Dendritic cell treated with granulocyte-macrophage colony-stimulating factor and Interleukin-4, amounts not matched to agents 40 ng/mL and 50 ng/mL, for 4 days (primary cell): ENCODE measurements around the gene MRPL43.
A peak's percentile ranks its signal among the peaks of the same experiment; 100 is the strongest.
"Not testable (repeated sequence)": the region's sequence is repeated elsewhere in the genome, so short reads cannot be mapped to it uniquely, and the experiment has no call there.

Experiments
- H3K27ac Mint-ChIP-seq: one replicate; pipeline ENCODE4 v1.8.0; 2022; ENCODE audit warnings: mild to moderate bottlenecking, mixed read lengths
- H3K27me3 Mint-ChIP-seq: one replicate; pipeline ENCODE4 v1.8.0; 2022; ENCODE audit warnings: mild to moderate bottlenecking, mixed read lengths
- H3K36me3 Mint-ChIP-seq: one replicate; pipeline ENCODE4 v1.8.0; 2022; ENCODE audit warnings: low read depth, mixed read lengths
- H3K4me1 Mint-ChIP-seq: one replicate; pipeline ENCODE4 v1.8.0; 2022; ENCODE audit warnings: low read depth, mixed read lengths
- H3K4me3 Mint-ChIP-seq: one replicate; pipeline ENCODE4 v1.8.0; 2022; ENCODE audit warnings: mild to moderate bottlenecking, moderate library complexity, mixed read lengths
- H3K9me3 Mint-ChIP-seq: one replicate; pipeline ENCODE4 v1.8.0; 2022; ENCODE audit warnings: mixed read lengths
- intact Hi-C: fragments of 100-400 bp; cut with micrococcal nuclease; formaldehyde crosslinking; loops from one replicate; pipeline ENCODE4 v1.15.0; 2022

MRPL43 gene

DNA sequence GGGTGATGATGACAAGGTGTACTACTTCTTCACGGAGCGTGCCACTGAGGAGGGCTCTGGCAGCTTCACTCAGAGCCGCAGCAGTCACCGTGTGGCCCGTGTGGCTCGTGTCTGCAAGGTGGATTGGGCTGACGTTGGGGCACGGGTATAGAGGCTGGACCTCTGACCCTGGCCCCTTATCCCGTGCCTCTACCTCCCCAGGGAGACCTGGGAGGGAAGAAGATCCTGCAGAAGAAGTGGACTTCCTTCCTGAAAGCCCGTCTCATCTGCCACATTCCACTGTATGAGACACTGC, 8.4 kb downstream of the MRPL43 start:
- Mint-ChIP-seq H3K4me3 (no peak overlapping the region), H3K27ac (no peak overlapping the region), H3K9me3 (no peaks in the 10 kb centered on the region), H3K36me3 (peaks cover 54% of the 10 kb centered on the region), H3K4me1 (no peaks in the 10 kb centered on the region), H3K27me3 (peaks cover 5% of the 10 kb centered on the region)
- intact Hi-C loops, result no loop called here

DNA sequence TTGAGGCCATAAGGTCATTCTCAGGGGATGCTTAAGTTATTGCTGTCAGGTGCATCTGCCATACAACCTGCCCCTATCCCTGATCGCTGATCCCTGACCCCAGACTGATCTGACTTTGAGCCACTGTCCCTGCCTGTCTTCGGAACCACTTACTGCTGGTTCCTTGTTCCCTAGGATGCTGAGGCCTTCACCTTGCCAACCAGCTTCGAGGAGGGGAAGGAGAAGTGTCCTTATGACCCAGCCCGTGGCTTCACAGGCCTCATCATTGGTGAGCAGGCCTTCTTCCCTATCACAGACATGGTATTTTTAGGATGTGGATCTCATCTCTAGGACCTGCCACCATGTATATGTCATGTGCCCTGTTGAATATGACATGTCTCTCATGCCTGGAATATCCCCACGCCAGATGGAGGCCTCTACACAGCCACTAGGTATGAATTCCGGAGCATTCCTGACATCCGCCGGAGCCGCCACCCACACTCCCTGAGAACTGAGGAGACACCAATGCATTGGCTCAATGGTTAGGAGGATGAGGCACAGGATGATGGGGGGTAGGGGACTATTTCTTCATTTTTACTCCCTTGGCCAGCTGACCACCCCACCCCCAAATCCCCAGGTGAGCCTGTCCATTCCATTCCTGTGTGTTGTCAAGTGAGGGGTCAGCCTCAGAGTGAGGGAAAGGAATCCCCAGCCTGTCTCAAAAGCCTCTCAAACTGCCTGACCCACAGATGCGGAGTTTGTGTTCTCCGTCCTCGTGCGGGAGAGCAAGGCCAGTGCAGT, 9.0 kb downstream of the MRPL43 start:
- Mint-ChIP-seq H3K4me1 (no peaks in the 10 kb centered on the region), H3K27ac (no peak overlapping the region), H3K9me3 (no peaks in the 10 kb centered on the region), H3K4me3 (no peak overlapping the region), H3K36me3 (peaks cover 48% of the 10 kb centered on the region), H3K27me3 (peaks cover 5% of the 10 kb centered on the region)
- intact Hi-C loops, result no loop called here

DNA sequence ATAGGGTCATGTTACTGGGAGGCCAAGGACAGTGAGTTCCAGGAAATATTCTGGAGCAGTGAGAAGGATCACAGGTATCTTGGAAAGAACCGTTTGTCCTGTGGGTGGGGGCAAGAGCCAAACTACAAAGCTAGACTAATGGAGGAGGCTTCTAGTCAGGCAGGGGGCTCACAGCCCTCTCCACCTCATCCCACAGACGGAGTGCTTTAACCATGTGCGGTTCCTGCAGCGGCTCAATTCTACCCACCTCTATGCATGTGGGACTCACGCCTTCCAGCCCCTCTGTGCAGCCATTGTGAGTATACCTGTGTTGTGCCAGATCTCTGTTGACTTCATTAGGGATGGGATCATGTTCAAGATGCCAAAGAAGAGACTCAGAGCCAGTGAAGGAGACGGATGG, 9.9 kb downstream of the MRPL43 start:
- H3K4me3 Mint-ChIP-seq, result no peak overlapping the region
- peaks cover 5% of the 10 kb centered on the region for H3K27me3 Mint-ChIP-seq
- intact Hi-C loops, result no loop called here
- no peak overlapping the region for H3K27ac Mint-ChIP-seq
- H3K36me3 Mint-ChIP-seq, result peaks cover 40% of the 10 kb centered on the region
- H3K4me1 Mint-ChIP-seq, result no peaks in the 10 kb centered on the region
- H3K9me3 Mint-ChIP-seq, result no peaks in the 10 kb centered on the region

DNA sequence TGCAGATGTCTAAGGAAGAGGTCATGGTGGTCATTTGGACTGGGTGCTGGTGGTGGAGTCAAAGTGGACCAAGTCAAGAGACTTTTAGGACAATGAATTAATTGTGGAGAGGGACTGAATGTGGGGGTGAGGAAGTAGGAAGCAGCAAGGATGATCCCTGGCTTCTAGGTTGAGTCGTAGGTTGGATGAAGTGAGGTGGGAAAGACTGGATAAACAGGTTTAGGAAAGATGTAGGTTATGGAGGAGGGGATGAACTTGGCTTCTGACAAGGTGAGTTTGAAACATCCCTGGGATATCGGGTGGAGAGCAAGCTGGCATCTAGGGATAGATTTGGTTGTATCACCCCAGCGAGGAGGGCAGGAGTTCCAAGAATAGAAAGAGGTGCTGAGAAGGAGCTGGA, 10.4 kb downstream of the MRPL43 start:
- intact Hi-C loops, result no loop called here
- H3K27ac Mint-ChIP-seq, result no peak overlapping the region
- H3K4me3 Mint-ChIP-seq, result no peak overlapping the region
- peaks cover 5% of the 10 kb centered on the region for H3K27me3 Mint-ChIP-seq
- H3K9me3 Mint-ChIP-seq, result no peaks in the 10 kb centered on the region
- no peaks in the 10 kb centered on the region for H3K4me1 Mint-ChIP-seq
- H3K36me3 Mint-ChIP-seq, result peaks cover 34% of the 10 kb centered on the region

DNA sequence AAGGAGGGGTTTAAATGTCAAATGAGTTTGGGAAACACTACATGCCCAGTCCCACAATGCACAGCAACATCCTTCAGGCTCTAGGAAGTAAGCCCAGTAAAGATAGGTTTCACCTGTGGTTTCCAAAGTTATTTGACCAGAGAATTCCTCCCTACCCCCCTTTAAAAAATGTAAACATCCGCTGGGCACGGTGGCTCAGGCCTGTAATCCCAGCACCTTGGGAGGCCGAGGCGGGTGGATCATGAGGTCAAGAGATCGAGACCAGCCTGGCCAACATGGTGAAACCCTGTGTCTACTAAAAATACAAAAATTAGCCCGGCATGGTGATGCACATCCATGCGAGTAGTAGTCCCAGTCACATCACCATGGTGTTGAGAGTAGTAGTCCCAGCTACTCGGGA, 11.9 kb downstream of the MRPL43 start:
- H3K27me3 Mint-ChIP-seq, H3K9me3 Mint-ChIP-seq, intact Hi-C loops, H3K27ac Mint-ChIP-seq, H3K4me1 Mint-ChIP-seq, H3K4me3 Mint-ChIP-seq: not testable (repeated sequence)
- peaks cover 20% of the 10 kb centered on the region for H3K36me3 Mint-ChIP-seq

DNA sequence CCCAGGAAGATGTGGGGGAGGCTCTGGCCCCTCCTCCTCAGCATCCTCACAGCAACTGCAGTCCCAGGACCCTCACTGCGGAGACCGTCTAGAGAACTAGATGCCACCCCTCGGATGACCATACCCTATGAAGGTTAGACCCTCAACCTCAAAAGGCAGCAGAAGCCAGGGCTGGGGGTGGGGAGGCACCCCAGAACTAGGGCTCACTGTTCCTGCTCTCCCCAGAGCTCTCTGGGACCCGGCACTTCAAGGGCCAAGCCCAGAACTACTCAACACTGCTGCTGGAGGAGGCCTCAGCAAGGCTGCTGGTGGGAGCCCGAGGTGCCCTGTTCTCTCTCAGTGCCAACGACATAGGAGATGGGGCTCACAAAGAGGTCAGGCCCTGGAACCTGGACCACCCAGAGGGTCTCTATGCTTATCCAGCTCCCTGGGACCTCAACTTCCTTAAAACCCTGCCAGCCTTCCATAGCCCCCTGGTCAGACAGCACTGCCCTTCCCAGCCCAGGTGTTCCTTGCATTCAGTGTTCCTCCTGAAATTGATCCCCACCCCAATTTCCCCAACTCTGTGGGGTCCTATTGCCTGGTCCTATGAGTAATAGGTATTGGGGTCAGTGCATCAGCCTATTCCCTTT, 14.3 kb downstream of the MRPL43 start:
- H3K4me1 Mint-ChIP-seq, result peaks cover 19% of the 10 kb centered on the region
- peaks cover 28% of the 10 kb centered on the region for H3K27me3 Mint-ChIP-seq
- intact Hi-C loops, result no loop called here
- H3K27ac Mint-ChIP-seq, result no peak overlapping the region
- H3K4me3 Mint-ChIP-seq, result no peak overlapping the region
- H3K36me3 Mint-ChIP-seq, result no peaks in the 10 kb centered on the region
- H3K9me3 Mint-ChIP-seq, result no peaks in the 10 kb centered on the region

DNA sequence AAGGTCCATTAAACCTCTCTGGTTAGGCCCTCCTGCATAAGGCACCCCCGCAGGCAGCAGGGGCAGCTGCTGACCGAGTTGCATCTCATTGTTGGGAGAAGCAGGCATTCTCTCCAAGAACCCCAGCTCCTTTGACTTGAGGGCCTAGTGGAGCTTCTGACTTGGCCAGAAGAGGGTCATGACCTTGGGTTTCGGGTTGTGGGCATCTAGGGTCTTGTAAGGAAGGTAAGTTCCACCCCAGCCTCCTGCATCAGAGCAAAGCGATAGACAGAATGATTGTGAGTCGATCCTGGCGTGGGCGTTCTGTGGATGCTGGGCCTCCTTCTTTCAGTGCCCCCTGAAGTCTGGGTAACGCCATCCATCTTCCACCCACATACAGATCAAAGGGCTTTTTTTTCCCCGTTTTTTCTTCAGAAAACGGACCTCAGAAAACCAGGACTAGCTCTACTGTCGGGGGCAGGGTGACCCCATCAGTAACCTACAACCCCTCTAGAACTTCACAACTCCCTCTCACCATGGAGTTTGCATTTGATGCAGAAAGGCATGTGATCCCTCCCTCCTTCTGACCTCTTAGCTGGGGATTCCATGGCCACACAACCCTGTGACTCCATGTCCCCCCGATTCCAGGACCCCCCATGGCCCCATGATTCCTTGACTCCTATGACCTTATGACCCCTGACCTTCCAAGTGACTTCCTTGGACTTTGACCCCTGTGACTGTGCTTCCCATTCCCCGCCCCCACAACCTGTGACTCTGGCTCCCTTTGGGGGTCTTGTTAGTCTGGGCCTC, 15.0 kb downstream of the MRPL43 start:
- peaks cover 28% of the 10 kb centered on the region for H3K27me3 Mint-ChIP-seq
- intact Hi-C loops, result no loop called here
- peaks cover 26% of the 10 kb centered on the region for H3K4me1 Mint-ChIP-seq
- no peak overlapping the region for H3K4me3 Mint-ChIP-seq
- no peaks in the 10 kb centered on the region for H3K36me3 Mint-ChIP-seq
- no peak overlapping the region for H3K27ac Mint-ChIP-seq
- no peaks in the 10 kb centered on the region for H3K9me3 Mint-ChIP-seq

DNA sequence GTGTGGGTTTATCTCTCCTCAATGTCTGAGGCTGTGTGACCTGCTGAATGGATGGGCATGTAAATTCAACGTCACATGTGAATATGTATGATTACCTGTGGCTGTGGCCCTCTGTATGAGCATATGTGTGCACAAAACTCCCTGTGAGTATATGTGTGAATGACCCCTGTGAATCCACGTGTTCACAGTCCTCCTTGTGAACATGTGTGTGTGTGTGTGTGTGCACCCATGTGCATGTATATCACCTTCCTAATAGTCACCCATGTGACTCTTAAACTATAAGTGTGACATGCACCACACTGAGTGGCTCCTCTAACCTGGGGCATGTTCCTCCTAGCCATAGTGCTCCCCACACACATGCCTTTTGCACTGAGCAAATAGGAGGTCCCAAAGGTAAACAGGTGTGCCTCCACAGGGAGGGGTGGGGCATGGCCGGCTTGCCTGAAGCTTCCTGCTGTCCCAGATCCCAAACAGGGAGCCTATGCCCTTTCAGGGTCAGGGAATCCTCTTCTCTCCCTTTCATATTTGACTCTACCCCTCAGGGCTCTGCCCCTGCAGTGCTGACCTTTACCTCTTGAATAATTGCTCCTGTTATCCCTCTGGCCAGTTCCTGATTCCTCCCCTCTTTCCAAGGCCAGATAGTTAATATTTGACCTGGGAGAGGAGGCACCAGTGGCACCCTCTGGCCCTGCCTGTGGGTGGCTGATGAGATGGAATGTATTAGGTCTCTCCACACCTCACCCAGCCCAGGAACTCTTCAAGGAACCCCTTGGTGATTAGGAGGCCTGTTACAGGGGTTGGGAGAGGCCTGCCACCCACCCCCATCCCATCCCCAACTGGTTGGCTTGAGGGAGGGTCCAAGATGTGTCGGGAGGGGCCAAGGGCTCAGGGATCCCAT, 16.1 kb downstream of the MRPL43 start:
- no peaks in the 10 kb centered on the region for H3K9me3 Mint-ChIP-seq

DNA sequence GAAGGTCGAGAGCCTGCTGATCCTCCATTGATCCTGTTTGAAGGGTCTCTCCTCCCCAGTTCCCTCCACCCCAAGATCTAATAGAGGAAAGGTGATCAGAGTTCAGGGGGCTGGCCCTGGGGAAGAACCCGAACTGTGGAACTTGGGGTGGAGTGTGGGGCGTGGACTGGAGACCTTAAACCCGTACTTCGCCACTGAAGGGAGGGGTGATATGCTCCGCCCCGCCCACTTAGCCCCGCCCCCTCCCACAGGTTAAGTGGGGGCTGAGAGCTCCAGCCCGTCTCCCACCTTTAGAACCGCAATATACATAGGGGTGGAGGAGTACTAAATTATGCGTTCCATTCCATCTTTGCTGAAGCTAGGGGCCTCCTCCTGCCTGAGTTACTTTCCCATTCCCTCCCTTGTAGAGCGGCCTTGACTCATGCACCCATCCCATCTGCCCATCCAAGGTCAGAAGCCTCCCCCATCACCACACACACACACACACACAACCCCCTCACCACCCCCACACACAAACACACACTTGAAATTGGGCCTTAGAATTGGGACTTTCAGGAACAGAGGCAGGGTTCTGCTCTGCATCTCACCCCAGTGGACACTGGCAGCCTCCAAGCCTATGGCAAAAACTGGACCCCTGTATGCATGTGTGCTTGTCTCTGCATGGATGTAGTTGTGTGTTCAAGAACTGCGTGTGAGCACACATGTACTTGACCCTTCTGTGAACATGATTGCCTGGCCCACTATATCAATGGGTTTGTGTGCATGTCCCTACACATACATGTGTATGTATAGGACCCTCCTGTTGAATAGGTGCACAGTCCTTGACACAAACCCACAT, 17.0 kb downstream of the MRPL43 start:
- H3K27ac Mint-ChIP-seq, result no peak overlapping the region
- H3K4me3 Mint-ChIP-seq, result no peak overlapping the region
- peaks cover 23% of the 10 kb centered on the region for H3K27me3 Mint-ChIP-seq
- H3K9me3 Mint-ChIP-seq, result no peaks in the 10 kb centered on the region
- peaks cover 7% of the 10 kb centered on the region for H3K36me3 Mint-ChIP-seq
- H3K4me1 Mint-ChIP-seq, result peaks cover 27% of the 10 kb centered on the region
- intact Hi-C loops, result no loop called here

More for the DNA sequence above, 16.1 kb downstream of the MRPL43 start:
- Mint-ChIP-seq H3K4me3 (no peak overlapping the region), H3K27ac (no peak overlapping the region), H3K27me3 (peaks cover 23% of the 10 kb centered on the region), H3K4me1 (peaks cover 27% of the 10 kb centered on the region), H3K36me3 (no peaks in the 10 kb centered on the region)
- intact Hi-C loops, result no loop called here

DNA sequence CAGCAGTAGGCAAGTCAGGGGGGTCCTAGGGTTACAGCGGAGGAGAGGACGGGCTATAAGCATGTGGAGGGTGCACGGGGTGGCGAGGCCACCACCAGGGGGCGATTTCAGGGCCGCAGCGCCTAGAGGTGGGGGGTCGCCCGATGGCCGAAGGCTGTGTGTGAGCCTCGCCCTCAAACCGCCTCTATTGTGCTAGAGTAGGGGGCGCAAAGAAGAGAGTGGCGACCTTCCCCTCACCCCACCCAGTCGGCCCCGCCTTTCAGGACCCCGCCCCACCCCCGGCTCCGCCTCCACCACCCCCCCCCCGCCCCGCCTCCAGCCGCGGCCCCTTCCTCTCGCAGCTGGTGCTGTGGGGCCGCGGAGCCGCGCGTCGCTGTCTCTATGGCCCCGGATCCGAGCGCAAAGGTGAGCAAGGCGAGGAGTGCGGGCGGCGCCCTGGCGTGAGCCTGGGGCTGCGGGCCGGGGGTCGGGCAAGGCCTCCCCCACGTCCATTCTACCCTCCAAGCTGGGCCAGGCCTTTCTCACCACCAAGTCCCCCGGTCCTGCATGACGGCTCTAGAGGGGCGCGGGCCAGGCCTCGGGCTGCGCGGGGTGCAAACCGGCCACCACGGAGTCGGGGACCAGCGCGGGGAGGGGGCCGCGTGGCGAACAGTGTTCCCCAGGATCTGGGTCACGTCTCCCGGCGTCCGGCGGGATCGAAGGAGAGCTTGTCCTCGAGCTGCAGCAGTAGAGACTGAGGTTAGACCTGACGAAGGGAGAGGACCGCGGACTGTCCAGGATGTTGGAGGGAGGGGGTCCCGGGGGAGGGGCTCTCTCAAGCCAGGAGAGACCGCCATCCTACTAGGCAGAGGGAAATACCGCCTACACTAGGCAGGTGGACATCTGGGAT, 17.9 kb downstream of the MRPL43 start, which contains the start of gene SEMA4G:
SEMA4G (plus strand) TSS at position 318 of the 889 bp plus-strand sequence. CDS start 3,409 bp downstream, outside the sequence.
- intact Hi-C loops, result loop anchor here (10.0 kb wide), 1 partner anchor 45 kb away; no protein-coding TSS in a partner anchor
- Mint-ChIP-seq H3K4me1 (peaks cover 27% of the 10 kb centered on the region), H3K4me3 (peak within 1 kb of the TSS; percentile 64), H3K27me3 (peaks cover 23% of the 10 kb centered on the region), H3K36me3 (peaks cover 16% of the 10 kb centered on the region), H3K27ac (peak within 1 kb of the TSS; percentile 35), H3K9me3 (no peaks in the 10 kb centered on the region)

DNA sequence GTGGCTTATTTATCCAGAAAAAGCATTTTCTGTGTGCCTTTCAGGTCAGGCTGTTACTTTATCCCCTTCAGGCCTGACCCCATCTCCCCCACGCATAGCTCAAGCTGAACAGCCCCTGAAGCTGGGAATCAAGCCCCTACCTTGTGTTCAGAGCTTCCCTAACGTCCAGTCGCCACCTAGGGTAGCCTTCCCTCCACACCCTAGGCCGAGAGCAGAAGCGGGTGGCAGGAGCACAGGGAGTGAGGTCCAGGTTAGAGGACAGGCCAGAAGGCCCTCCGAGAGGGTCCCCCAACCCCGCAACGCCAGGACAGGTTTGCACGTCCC, 18.5 kb downstream of the MRPL43 start:
- H3K4me1 Mint-ChIP-seq, result peaks cover 27% of the 10 kb centered on the region
- intact Hi-C loops, result loop anchor here (10.0 kb wide), 1 partner anchor 46 kb away; no protein-coding TSS in a partner anchor
- H3K9me3 Mint-ChIP-seq, result no peaks in the 10 kb centered on the region
- peak overlapping the region; percentile 58 for H3K4me3 Mint-ChIP-seq
- H3K36me3 Mint-ChIP-seq, result peaks cover 22% of the 10 kb centered on the region
- H3K27me3 Mint-ChIP-seq, result peaks cover 23% of the 10 kb centered on the region
- H3K27ac Mint-ChIP-seq, result peak overlapping the region; percentile 35

DNA sequence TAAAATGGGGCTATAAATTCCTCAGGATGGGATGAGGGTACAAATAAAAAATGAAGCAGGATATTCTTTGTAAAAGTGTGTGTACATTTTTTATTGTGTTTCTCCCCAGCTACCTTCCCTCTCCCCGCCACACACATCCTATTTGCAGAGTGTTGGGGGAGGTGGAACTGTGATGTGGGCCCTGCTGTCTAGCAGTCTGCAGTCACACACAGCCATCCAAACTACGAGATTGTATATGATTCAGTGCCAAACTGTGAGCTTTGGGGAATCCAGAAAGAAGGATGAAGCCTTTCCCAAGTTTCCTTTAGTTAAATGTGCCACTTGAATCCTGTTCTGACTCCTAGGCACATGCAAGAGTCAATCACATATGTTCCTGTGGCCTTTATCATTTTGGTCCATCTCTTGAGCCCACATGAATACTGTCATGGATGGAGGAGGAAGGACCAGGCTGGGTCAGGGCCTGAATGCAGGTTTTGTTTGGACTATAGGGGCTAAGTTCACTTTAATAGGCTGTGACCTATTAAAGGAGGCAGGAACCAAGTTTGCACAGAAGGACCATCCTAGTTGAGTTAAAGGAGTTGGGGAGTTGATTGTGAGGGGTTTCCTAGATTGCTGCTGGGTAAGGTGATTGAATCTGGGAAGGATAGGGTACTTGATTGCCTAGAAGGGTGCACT, 19.1 kb downstream of the MRPL43 start:
- peaks cover 27% of the 10 kb centered on the region for H3K4me1 Mint-ChIP-seq
- intact Hi-C loops, result loop anchor here (10.0 kb wide), 1 partner anchor 47 kb away; no protein-coding TSS in a partner anchor
- peaks cover 23% of the 10 kb centered on the region for H3K27me3 Mint-ChIP-seq
- no peak overlapping the region for H3K4me3 Mint-ChIP-seq
- H3K36me3 Mint-ChIP-seq, result peaks cover 28% of the 10 kb centered on the region
- no peak overlapping the region for H3K27ac Mint-ChIP-seq
- H3K9me3 Mint-ChIP-seq, result no peaks in the 10 kb centered on the region
